ENCODE measurements around the gene ITPRIPL2.

ITPRIPL2 gene

DNA sequence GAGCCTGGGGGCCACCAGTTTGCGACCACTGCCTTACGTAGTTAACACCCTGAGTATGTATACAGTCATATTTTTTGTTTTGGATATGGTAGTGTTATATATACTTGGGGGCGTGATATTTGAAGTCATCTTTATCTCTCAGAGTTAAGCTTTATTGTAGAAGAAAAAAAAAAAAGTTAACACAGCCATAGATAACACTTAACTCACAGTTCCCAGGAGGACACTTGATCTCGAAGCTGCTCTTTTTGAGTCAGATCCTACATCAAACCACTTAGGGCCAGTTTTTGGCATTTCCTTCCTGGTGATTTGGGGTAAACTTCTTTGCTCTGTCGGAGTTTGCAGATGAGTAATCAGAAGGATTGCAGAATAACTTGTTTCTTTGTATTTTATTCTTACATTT lies 5.8 kb downstream of the ITPRIPL2 start:
- no peak for DNase-seq (ENCODE audit: low read depth in 3 of 3)

DNA sequence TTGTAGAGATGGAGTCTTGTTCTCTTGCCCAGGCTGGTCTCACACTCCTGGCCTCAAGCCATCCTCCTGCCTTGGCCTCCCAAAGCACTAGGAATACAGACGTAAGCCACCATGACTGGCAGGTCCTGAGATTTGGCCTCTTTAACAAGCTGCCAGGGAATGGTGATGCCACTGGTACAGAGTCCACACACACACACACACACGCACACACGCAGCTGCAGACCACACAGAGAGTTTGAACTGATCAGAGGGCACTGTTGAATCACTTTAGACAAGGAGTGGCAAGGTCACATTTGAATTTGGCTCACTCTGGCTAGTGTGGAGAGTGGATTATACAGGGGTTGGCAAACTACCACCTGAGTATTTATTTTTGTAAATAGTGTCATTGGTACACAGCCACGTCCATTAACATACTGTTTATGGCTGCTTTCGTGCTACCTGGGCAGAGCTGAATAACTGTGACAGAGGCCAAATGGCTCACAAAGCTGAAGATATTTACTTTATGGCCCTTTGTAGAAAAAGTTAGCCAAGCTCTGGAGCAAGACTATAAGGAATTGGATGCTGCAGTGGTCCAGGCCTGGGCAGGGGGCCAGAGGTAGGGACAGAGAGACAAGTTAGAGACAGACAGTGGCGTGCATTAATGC lies 9.9 kb downstream of the ITPRIPL2 start:
- DNase-seq (ENCODE audit: low read depth in 3 of 3) = no peak

DNA sequence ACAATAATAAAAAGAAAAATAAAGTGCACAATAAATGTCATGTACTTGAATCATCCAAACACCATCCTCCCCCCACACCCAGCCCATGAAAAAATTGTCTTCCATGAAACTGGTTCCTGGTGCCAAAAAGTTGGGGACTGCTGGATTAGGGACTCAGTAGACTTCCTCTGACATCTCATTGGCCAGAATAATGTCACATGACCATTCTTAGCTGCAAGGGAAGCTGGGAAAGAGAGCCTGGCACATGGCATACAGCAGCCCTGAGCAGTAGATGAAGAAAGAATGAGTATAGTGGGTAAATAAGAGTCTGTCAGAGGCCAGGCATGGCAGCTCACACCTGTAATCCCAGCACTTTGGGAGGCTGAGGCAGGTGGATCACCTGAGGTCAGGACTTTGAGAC lies 12.5 kb downstream of the ITPRIPL2 start:
- DNase-seq (ENCODE audit: low read depth in 3 of 3) = no peak

DNA sequence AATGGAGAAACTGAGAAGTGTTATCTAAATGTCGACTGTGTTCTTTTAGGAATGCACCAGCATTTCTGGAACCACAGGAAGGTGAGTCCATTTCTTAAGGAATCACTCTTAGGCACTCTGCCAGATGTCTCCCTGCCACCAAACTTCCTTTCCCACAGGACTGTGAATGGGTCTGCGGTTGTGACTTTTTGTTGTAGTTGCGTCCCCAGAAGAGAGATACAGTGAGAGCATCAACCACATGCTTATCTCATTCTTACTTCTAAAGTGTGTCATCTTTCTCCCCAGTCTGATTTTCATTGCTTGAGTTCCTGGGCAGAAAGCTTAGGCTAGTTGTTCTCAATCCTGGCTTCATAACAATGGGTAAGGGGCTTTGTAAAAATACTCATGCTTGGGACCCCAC lies 13.4 kb downstream of the ITPRIPL2 start:
- DNase-seq (ENCODE audit: low read depth in 3 of 3) = no peak

DNA sequence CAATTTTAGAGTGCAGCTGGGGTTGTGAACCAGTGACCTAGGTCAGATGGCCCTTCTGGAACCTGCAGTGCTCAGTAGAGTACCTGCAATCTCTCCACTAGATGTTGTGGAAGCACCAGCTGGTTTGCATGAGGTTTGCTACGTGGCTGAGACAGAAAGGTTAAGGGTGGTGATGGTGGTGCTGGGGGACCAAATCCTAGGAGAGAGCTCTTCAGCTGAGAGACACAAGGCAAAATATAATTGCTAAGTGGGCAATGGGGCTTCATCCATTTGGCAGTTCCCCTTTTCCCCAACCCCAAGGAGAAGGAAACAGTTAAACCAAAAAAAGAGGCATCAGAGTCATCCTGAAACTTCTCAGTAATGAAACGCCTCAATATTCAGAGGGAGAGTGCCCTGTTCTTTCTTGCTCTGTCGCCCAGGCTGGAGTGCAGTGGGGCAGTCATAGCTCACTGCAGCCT lies 13.9 kb downstream of the ITPRIPL2 start:
- DNase-seq (ENCODE audit: low read depth in 3 of 3) = no peak

DNA sequence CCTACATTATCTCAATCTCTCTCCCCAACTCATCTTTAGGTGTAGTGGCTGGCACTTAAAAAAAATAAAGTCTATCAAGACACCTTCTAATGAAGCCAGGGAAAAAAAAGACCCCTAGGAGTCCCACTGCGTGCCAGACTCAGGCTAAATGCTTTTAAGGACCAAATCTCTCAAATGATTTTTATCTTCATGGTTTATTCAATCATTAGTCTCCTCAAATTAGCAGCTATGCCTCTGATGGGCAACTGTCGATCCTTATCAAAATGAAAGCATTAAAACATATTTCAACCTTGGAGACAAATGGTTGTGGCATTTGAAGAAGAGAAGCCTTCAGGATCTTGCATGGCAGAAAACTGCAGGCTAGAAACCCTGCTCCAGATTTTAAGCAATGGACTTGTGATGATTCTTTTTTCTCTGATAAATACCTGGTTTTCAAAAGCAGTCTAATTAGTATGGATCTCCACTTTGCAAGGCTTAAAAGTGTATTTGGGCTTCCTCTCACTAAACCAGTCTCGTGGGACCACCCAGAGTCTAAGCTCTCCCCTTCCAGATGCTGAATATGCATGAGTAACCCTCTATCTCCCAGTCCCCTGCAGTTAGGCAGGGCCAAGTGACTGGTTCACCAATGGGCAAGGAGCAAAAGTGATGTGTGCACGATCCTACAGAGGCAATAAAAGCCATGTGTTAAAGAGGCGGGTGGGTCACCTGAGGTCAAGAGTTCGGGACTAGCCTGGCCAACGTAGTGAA lies 14.9 kb downstream of the ITPRIPL2 start:
- no peak for DNase-seq (ENCODE audit: low read depth in 3 of 3)

DNA sequence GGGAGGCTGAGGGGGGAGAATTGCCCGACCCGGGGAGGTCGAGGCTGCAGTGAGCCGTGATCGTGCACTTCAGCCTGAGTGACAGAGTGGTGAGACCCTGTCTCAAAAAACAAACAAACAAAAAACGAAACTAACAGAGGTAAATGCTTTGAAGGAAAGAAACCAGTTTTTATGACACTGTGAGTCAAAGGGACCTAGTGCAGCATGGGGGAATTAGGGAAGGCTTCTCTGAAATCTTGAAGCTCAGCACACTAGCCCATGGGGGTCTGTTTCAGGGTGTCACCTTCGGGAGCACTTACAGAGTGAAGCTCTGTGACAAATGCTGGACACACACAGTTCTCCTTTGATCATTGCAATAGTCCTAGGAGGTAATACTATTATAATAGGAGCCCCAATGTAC lies 16.6 kb downstream of the ITPRIPL2 start:
- no peak for DNase-seq (ENCODE audit: low read depth in 3 of 3)

DNA sequence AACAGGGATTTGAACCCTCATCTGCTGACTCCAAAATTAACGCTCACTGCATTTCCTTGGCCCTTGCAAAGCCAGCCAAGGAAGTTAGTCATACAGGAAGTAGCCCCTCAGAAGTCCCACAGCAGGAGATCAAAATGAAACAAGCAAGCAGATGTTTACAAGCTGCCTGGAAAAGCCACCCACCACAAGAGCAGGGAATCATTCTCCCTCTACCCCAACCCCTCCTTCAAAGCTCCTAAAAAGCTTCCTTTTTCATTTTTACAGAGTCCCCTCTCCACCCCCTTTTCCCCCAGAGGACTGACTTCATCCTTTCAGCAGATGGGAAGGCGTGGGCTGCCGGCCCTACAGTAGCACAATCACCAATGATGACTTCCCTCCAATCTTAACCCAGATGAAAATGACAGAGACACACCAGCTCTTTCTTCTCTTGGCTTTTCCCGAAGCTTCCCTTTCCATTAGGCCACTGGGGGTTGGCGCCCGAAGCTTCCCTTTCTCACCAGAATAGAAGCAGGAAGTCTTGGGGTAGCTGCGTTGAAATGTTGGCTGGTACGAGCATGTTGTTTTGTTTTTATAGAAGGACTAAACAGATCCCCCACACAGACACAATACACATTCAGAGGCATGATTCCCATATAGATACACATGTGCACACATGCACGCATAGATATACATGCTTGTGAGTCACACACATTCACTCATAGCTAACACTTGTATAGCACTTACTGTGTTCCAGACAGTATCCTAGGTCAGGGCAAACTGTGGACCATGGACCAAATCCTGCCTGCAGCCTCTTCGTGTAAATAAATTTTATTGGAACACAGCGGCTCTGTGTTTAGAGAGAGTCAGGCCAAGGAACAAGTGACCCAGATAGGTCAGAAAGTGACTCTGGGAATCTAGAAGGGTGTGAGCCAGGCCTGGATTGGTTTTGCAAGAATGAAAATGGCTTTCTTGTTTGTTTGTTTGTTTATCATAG lies 17.4 kb downstream of the ITPRIPL2 start:
- no peak for DNase-seq (ENCODE audit: low read depth in 3 of 3)

DNA sequence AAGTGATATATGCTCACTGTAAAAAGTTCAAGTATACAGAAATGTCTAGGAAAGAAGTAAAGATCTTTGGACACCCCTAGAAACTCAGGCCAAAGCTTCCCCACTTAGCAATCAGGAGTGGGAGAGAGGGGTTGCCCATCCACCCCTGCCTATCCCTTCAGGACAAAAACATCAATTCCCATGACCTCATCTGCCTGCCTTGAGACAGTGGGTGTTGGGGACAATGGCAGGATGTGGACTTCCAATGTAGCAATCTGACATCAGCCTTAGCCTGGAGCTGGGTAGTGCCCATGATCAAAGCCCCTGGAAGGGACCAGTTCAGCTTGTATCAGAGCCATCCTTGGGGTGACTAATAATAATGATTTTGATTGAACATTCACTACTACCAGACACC lies 18.1 kb downstream of the ITPRIPL2 start:
- no peak for DNase-seq (ENCODE audit: low read depth in 3 of 3)

DNA sequence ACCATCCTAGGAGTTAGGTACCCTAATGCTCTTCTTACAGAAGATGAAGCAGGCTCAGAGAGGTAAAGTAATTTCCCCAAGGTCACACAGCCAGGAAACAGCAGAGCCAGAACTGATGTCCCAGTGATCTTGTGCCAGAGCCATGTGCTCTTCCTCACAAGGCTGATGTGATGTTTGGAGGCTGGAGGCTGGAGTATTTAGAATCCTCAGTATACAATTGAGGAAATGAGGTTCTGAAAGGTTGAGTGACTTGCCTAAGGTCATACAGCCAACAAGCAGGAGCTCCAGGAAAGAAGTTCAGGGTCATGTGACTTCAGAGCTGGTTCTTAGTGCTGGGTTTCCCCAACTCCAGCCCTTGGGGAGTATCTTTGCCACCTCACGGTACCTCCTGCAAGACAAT lies 18.5 kb downstream of the ITPRIPL2 start:
- no peak for DNase-seq (ENCODE audit: low read depth in 3 of 3)

DNA sequence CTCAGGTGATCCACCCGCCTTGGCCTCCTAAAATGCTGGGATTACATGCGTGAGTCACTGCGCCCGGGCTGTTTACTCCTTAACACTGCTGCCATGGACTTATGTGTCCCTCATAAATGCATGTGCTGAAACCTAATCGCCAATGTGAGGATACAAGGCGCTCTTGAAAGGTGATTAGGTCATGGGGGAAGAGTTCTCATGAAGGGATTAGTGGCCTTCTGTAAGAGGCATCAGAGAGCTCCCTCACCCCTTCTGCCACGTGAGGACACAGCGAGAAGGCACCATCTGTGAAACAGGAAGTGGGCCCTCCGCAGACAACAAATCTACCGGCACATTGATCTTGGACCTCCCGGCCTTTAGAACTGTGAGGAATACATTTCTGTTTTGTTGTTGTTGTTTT lies 19.1 kb downstream of the ITPRIPL2 start:
- no peak for DNase-seq (ENCODE audit: low read depth in 3 of 3)

DNA sequence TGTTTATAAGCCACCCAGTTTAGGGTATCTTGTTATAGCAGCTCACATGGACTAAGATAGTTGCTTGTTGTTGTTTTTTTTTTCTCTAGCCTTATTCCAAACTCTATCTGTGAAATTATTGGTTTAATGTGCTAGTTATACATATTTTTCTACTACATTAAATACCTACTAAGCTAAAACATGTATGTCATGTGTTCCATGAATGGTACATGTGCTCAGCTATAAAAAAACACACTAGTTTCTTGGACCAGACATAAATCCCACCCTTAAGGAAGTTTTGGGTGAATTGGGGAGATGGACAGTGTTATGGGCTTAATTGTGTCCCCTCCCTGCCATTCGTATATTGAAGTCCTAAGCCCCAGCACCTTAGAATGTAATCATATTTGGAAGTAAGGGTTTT lies 19.8 kb downstream of the ITPRIPL2 start:
- no peak for DNase-seq (ENCODE audit: low read depth in 3 of 3)

DNA sequence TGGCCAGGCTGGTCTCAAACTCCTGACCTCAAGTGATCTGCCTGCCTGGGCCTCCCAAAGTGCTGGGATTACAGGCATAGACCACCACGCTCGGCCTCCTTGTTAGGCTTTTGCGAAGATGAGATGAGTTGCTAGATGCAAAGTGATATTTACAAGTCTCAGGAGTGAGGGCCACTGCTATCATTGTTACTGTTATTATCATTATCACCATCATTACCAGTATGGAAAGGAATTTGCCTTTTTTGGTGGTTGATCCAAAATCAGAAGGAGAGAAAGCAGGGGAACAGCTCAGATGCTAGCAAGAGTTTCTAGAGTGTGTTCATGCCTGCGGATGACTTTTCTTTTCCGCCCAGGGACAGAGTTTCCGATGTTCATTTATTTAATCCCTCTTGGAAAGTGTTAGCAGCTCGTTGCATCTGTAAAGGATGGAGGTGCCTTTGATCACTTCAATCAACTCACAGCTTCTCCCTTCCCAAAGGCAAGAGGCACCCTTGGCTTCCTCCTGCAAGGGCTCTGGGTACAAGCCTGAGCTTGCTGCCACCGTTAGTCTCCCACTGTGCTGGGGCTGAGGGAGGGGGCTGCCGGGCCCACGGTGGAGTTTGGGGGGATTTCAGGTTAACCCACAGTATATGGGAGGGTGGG lies 21.6 kb downstream of the ITPRIPL2 start:
- no peak for DNase-seq (ENCODE audit: low read depth in 3 of 3)

DNA sequence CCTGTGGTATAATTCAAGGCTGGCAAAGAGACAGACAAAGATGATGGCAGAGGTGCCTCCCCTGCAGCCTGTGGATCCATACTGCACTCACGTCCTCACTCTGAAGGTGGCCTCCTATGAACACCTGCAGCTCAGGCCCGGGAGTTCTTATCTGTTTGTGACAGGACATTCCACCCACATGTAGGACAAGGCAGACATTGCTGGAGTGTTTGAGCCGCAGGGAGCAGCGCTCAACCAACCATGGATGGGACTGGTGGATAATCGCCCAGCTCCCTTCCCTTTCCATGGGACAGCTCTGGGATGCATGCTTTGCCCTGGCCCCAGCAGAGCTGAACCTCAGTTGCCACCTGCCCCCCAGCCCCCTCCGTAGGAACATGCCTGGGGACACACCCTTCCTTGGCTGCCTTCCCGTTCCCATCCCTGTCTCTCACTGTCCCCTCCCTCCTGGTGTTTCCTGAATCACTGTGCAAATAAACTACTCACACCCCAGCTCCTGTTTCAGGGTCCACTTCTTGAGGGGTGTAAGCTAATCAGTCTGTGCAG lies 22.2 kb downstream of the ITPRIPL2 start:
- no peak for DNase-seq (ENCODE audit: low read depth in 3 of 3)

DNA sequence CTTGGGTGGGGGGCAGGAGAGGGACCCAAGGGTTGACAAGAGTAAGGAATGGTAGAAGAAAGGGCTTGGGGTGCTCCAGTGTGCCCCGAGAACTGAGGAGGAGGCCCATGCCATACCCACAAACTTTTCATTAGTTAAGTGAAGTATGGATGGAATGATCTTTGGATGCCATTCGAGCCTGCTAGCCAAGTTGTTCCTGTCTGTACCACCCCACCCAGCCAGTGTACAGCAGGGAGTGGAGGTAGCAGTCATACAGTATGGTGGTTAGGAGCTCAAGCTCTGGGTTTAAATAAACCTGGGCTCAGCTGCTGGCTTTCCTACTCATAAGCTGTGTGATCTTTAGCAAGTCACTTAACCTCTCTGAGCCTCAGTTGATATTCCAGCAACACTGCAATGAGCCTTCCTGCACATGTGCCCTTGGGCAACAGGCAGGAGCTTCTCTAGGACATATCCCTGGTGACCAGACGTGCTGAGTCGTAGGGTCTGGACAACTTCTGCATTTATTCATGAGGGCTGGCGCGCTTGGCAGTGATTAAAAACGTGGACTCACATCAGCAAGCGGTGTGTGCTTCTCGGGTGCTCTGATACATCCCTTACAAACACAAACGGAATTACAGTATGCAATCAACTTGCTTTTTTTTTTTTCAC lies 22.9 kb downstream of the ITPRIPL2 start:
- no peak for DNase-seq (ENCODE audit: low read depth in 3 of 3)

DNA sequence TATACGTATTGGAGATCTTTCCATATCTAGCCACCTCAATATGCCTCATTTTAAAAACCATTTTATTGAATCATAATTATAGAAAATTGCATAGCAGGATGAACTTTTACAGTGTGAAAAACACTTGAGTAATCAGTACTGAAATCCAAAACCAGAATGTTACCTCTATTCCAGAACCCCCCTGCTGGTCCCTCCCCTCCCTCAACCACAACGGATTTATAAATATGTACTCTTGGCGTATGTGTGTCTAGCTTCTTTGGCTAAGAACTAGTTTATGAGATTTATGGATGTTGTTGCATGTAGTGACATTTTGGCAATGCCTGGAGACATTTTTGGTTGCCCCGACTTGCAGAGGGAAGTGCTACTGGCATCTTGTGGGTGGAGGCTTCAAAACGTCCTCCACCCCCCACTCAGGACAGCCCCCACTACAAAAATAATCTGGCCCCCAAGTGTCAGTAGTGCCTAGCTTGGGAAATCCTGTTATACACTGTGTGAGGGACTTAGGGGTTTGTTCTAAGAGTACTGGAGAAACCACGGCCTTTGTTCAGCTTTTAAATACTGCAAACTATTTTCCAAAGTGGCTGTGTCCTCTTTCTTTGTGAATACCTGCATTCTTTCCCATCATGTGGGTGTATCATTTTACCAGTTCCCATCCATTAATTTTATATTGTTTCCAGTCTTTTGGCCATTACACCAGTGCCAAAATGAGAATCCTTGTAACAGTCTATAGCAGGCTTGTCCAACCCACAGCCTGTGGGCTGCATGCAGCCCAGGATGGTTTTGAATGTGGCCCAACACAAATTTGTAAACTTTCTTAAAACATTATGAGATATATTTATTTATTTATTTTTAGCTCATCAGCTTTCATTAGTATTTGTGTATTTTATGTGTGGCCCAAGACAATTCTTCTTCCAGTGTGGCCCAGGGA lies 23.7 kb downstream of the ITPRIPL2 start:
- DNase-seq (ENCODE audit: low read depth in 3 of 3) = no peak

DNA sequence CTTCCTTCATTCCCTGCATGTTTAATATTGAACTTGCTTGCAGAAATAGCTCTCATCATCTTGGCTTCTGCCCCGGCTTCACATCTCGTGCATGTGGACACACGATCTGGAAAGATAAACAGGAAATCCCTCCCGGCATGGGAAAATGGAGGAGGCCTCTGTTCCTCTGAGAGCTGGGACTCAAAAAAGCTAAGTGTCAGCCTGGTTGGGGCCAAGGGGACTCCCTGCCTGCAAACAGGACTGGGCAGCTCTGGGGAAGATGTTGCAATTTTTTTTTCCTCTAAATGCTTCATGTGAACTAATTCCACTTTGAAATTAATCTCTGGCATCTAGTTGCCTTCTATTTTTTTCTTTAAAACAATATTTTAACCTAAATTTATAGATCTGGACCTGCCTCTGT lies 24.8 kb downstream of the ITPRIPL2 start:
- no peak for DNase-seq (ENCODE audit: low read depth in 3 of 3)

DNA sequence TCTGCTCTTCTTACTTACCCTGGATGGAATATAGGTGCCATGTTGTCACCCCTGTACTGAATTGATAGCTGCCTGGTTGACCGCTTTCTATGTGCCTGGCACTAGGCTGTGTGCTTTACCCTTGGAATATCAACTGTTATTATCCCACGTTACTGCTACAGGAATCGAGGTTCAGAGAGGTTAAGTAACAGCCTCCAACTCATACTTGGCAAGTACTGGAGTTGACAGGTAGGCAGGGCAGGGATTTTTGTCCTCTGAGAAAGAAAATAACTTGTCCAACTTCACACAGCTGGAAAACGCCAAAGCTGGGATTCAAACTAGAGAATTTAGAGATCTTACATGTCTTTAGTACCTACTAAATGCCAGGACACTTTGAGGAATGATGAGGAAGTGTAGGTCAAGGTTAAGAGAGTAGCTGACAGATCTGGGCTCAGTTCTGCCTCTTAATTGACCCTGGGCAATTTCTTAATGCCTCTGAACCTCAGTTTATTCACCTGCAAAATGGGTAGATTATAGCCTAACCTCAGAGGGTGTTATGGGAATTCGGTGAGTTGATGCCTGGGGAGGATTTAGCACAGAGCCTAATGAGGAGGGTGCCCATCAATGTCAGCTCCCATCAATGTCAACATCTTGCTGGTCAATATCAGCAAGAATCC lies 25.8 kb downstream of the ITPRIPL2 start:
- DNase-seq (ENCODE audit: low read depth in 3 of 3) = no peak

DNA sequence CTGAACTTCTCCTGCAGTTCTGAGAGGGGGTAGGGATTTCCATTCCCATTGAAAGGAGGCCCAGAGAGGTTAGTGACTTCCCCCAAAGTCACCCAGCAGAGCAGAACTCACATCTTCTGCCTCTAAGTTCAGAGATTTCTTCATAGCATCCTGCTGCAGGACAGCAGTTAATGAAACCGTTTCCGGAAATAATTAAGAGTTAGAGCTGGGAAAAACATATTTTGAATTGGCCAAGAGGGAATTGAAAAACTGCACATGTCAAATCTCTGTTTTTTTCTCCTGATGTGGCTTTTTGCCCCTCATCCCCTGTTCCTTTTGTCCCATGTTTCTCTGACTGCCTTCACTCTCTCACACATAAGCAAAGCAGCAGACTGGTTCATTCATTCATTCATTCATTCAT lies 26.6 kb downstream of the ITPRIPL2 start:
- no peak for DNase-seq (ENCODE audit: low read depth in 3 of 3)

Measured in stimulated activated CD4-positive, alpha-beta T cell treated with anti-CD3 and anti-CD28 coated beads, TNF-alpha, amount 100 ng/mL, for 48 hours (primary cell).